GM12878 (cell line): ENCODE data around the gene SCN8A. TPM values are rescaled to one million over a fixed set of nuclear protein-coding genes. Genes with fewer than 3 reads are reported as not detected.

ENCODE experiments used
- ATAC-seq: fragments of 200-7000 bp; cut with Tn5 transposase; 3 replicates; pipeline ENCODE4 v1.9.1; 2020; ENCODE audit warnings: mild to moderate bottlenecking, moderate library complexity
- BruUV-seq: library from RNA; stranded (reverse); fragments of 400-500 nt; replicated peaks from 2 replicates; lab custom pipeline; 2021; lab: Mats Ljungman, UMichigan
- CTCF ChIA-PET: fragments of 300-600 bp; sonication (Branson Sonifier 250); formaldehyde crosslinking; extraction: SDS; loops from one replicate; lab custom pipeline; 2021; ENCODE audit warnings: inconsistent platforms; lab: Yijun Ruan, JAX
- POLR2A ChIA-PET: fragments of 350-600 bp; formaldehyde crosslinking; extraction: SDS; loops from one replicate; lab custom pipeline; 2021; ENCODE audit warnings: inconsistent platforms; lab: Charles Lee
- RAD21 ChIA-PET: fragments of 300-600 bp; sonication (Branson Sonifier 250); formaldehyde crosslinking; loops from one replicate; lab custom pipeline; 2023; ENCODE audit warnings: antibody characterized with exemption; ENCODE audit not compliant: unreplicated experiment; lab: Charles Lee
- SMC1A ChIA-PET: fragments of 300-600 bp; sonication (Branson Sonifier 250); formaldehyde crosslinking; loops from one replicate; lab custom pipeline; 2023; ENCODE audit not compliant: unreplicated experiment, uncharacterized antibody; lab: Charles Lee
- DNase-seq: peaks from one replicate; pipeline ENCODE4 v3.0.0-alpha.2; 2011; ENCODE audit warnings: low read depth, low spot score
- FAIRE-seq: peaks from 3 replicates; lab custom pipeline; 2011; peaks lifted over from hg19 to GRCh38; lab: Jason Lieb, UNC
- H2AFZ ChIP-seq: 2 replicates; pipeline ENCODE4 v1.6.0; 2011; ENCODE audit warnings: low read depth, low read length, control low read depth; ENCODE audit not compliant: control insufficient read depth
- H3K27ac ChIP-seq: 2 replicates; pipeline ENCODE4 v1.5.1; 2011; ENCODE audit warnings: control low read depth; ENCODE audit not compliant: control insufficient read depth, insufficient read depth
- H3K27me3 ChIP-seq, 2 experiments: replicated peaks in 1 of 2; 2 replicates each; pipeline versions ENCODE4 v1.6.0 to v1.6.1; 2011; ENCODE audit warnings: low read length in 1 of 2; ENCODE audit not compliant: control insufficient read depth in 2 of 2, insufficient read depth in 2 of 2
- H3K36me3 ChIP-seq, 2 experiments: 2 replicates each; pipeline ENCODE4 v1.5.1; 2011; ENCODE audit warnings: low read length in 1 of 2; ENCODE audit not compliant: control insufficient read depth in 2 of 2, insufficient read depth in 2 of 2
- H3K4me1 ChIP-seq: 2 replicates; pipeline ENCODE4 v1.6.1; 2011; ENCODE audit warnings: mild to moderate bottlenecking, low read length, moderate library complexity, mixed read lengths; ENCODE audit not compliant: control insufficient read depth, insufficient read depth
- H3K4me2 ChIP-seq: 2 replicates; pipeline ENCODE4 v1.6.0; 2011; ENCODE audit warnings: control low read depth; ENCODE audit not compliant: control insufficient read depth, insufficient read depth
- H3K4me3 ChIP-seq: fragments of 200-600 bp; sonication (generic); 2 replicates; pipeline ENCODE4 v1.5.1; 2016
- H3K79me2 ChIP-seq: 2 replicates; pipeline ENCODE4 v1.6.0; 2011; ENCODE audit warnings: low read length; ENCODE audit not compliant: control insufficient read depth, insufficient read depth
- H3K9ac ChIP-seq: 2 replicates; pipeline ENCODE4 v1.8.0; 2011; ENCODE audit warnings: low read length, control low read depth, mixed read lengths; ENCODE audit not compliant: control insufficient read depth, insufficient read depth
- H3K9me3 ChIP-seq: replicated peaks from 3 replicates; pipeline ENCODE4 v1.5.1; 2011; ENCODE audit warnings: mild to moderate bottlenecking, low read length; ENCODE audit not compliant: control insufficient read depth, insufficient read depth
- H4K20me1 ChIP-seq: 2 replicates; pipeline ENCODE4 v1.6.0; 2011; ENCODE audit not compliant: control insufficient read depth, insufficient read depth
- DPF2 ChIP-seq: fragments of 450-650 bp; IDR thresholded peaks from 2 replicates; pipeline ENCODE4 v1.6.1; 2017; ENCODE audit warnings: mild to moderate bottlenecking
- ESRRA ChIP-seq: IDR thresholded peaks from 2 replicates; pipeline ENCODE4 v1.6.1; 2012; ENCODE audit warnings: mild to moderate bottlenecking, low read length, improper control_type of control experiment
- MTA3 ChIP-seq: IDR thresholded peaks from 2 replicates; pipeline ENCODE4 v1.6.1; 2012; ENCODE audit warnings: low read length, inconsistent platforms, borderline replicate concordance
- MYC ChIP-seq: IDR thresholded peaks from 2 replicates; pipeline ENCODE4 v1.6.1; 2011; ENCODE audit warnings: mild to moderate bottlenecking, low read length, moderate library complexity, inconsistent platforms; ENCODE audit not compliant: insufficient read depth, insufficient replicate concordance, insufficient read length, severe bottlenecking
- NFIC ChIP-seq: IDR thresholded peaks from 2 replicates; pipeline ENCODE4 v1.6.1; 2012; ENCODE audit warnings: low read depth, mild to moderate bottlenecking, inconsistent platforms, low read length, moderate library complexity
- SP1 ChIP-seq: IDR thresholded peaks from one replicate; pipeline ENCODE4 v1.6.1; 2011; ENCODE audit warnings: low read depth, low read length
- TCF12 ChIP-seq: IDR thresholded peaks from 2 replicates; pipeline ENCODE4 v1.6.1; 2011; ENCODE audit warnings: low read depth, mild to moderate bottlenecking, low read length
- YY1 ChIP-seq: IDR thresholded peaks from 2 replicates; pipeline ENCODE4 v1.6.1; 2011; ENCODE audit warnings: low read depth, mild to moderate bottlenecking, low read length
- ZNF622 ChIP-seq: fragments of 450-650 bp; IDR thresholded peaks from 2 replicates; pipeline ENCODE4 v1.6.1; 2017; ENCODE audit warnings: mild to moderate bottlenecking, inconsistent platforms
- WGBS: methylation state at CpG from one replicate; pipeline ENCODE4 v1.1.6; 2016; ENCODE audit warnings: low lambda C conversion rate; ENCODE audit not compliant: insufficient replicate concordance, insufficient coverage; ENCODE audit errors: missing lambda C conversion rate; 5-methylcytosine and 5-hydroxymethylcytosine counted together
- in situ Hi-C: fragments of 300-500 bp; cut with MboI; formaldehyde crosslinking; loops from 9 replicates; pipeline ENCODE4 v1.14.3; 2018; ENCODE audit warnings: mixed read lengths
- intact Hi-C: fragments of 100-400 bp; cut with micrococcal nuclease; formaldehyde crosslinking; loops from one replicate; pipeline ENCODE4 v1.14.2; 2022; ENCODE audit not compliant: unreplicated experiment
- polyA plus RNA-seq, 11 experiments: library from polyadenylated mRNA; depleted of rRNA in 4 of 11; unstranded in 6 of 11; stranded (reverse) in 5 of 11; fragments of >200 nt; fragmentation: Nextera tagmentation in 4 of 11; fragmentation: Illumina TruSeq in 1 of 11; extraction: Ambion mirVana in 4 of 11; extraction: Trizol in 1 of 11; gene quantifications; 1 replicate in 1 of 11; 2 replicates in 10 of 11; pipeline versions ENCODE4 v1.2.1 to v1.2.3, GENCODE V29; 2011 to 2016; ENCODE audit warnings: inconsistent platforms in 2 of 11, missing spikeins in 2 of 11, low read depth in 1 of 11
- total RNA-seq, 4 experiments: library from RNA; depleted of rRNA in 3 of 4; stranded (reverse); fragments of >200 nt in 3 of 4; fragmentation: Illumina TruSeq in 1 of 4; extraction: Trizol in 1 of 4; gene quantifications; 2 replicates each; pipeline versions ENCODE4 v1.2.1 to v1.2.3, GENCODE V29; 2013 to 2021
- TF ChIP-seq, protein P1 (sequence below): fragments of 450-650 bp; IDR thresholded peaks from 2 replicates; pipeline ENCODE4 v1.6.1; 2014; ENCODE audit warnings: mild to moderate bottlenecking
- TF ChIP-seq, protein P2 (sequence below): fragments of 450-650 bp; formaldehyde crosslinking; IDR thresholded peaks from 2 replicates; pipeline ENCODE4 v1.4.0; 2022; ENCODE audit warnings: mild to moderate bottlenecking, moderate library complexity
- TF ChIP-seq, protein P3 (sequence below): IDR thresholded peaks from 2 replicates; pipeline ENCODE4 v1.6.1; 2012; ENCODE audit warnings: mild to moderate bottlenecking, low read depth, low read length
- TF ChIP-seq, protein P4 (sequence below): fragments of 150-350 bp; IDR thresholded peaks from 2 replicates; pipeline ENCODE4 v1.6.1; 2014; ENCODE audit warnings: mild to moderate bottlenecking, low read depth, low read length

SCN8A gene
- total and polyA plus RNA-seq, 10 of the 15 experiments (the other 5 are each of a cell fraction or from before 2014, with no cell fraction given) = 0.02 to 0.23 (median 0.06) TPM; not detected in 2

DNA sequence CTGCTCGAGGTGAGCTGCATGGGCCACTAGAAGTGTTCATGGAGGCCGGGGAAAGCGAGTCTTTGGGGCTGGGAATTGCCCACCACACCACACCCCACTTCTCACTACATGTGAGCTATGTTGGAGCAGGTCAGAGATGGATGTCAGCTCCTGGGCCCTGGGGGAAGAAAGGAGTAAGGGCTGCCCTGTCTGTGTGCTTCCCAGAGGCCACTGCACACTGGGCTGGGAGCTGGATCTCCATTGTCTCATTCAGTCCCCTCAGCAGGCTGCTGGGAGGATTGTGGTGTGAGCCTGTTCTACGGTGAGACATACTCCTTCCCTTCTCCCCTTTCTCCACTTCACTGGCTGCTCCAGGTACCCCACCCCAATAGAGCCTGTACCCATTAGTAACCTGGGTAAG, 247.0 kb downstream of the SCN8A start (continued):
- no peak for TF ChIP-seq SP1
- TF ChIP-seq NFIC = no peak
- TF ChIP-seq DPF2 = no peak
- no peak for TF ChIP-seq YY1
- TF ChIP-seq, protein P1, sequence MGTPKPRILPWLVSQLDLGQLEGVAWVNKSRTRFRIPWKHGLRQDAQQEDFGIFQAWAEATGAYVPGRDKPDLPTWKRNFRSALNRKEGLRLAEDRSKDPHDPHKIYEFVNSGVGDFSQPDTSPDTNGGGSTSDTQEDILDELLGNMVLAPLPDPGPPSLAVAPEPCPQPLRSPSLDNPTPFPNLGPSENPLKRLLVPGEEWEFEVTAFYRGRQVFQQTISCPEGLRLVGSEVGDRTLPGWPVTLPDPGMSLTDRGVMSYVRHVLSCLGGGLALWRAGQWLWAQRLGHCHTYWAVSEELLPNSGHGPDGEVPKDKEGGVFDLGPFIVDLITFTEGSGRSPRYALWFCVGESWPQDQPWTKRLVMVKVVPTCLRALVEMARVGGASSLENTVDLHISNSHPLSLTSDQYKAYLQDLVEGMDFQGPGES = no peak
- no peak for TF ChIP-seq ESRRA

DNA sequence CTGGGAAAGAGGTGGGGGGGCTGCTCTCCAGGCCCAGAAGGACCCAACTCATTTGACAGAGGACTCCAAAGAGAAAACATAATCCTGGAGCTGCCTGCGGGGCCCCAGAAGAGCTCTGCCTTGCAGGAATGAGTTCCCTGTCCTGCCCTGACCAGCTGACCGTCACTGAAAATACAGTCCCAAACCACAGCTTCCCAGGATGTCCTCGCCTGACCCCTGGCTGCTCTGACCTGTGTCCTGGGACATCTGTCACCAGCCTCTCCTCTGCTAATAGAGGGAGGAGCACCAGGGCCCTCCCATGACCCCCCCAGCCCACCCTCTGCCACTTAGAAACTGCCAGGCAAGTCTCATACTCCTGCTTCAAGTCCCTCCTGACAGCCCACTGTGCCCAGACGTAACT, 247.7 kb downstream of the SCN8A start:
- in situ Hi-C loops = no loop called here
- H3K79me2 ChIP-seq = no peaks in the 10 kb centered on the region
- no TSS peak for BruUV-seq
- DNase-seq (no peak), FAIRE-seq (no peak), ATAC-seq (no peak)
- ChIA-PET POLR2A (no interaction called here), SMC1A (no interaction called here), CTCF (no interaction called here), RAD21 (no interaction called here)
- H3K4me1 ChIP-seq = no peaks in the 10 kb centered on the region
- no peaks in the 10 kb centered on the region; the same call in 1 of the 2 replicates for H4K20me1 ChIP-seq
- H3K27ac ChIP-seq = no peak overlapping the region
- intact Hi-C loops = no loop called here
- 0% methylated on average over 4 of the region's 4 CpGs for WGBS
- no peak for TF ChIP-seq MYC
- TF ChIP-seq, protein P2, sequence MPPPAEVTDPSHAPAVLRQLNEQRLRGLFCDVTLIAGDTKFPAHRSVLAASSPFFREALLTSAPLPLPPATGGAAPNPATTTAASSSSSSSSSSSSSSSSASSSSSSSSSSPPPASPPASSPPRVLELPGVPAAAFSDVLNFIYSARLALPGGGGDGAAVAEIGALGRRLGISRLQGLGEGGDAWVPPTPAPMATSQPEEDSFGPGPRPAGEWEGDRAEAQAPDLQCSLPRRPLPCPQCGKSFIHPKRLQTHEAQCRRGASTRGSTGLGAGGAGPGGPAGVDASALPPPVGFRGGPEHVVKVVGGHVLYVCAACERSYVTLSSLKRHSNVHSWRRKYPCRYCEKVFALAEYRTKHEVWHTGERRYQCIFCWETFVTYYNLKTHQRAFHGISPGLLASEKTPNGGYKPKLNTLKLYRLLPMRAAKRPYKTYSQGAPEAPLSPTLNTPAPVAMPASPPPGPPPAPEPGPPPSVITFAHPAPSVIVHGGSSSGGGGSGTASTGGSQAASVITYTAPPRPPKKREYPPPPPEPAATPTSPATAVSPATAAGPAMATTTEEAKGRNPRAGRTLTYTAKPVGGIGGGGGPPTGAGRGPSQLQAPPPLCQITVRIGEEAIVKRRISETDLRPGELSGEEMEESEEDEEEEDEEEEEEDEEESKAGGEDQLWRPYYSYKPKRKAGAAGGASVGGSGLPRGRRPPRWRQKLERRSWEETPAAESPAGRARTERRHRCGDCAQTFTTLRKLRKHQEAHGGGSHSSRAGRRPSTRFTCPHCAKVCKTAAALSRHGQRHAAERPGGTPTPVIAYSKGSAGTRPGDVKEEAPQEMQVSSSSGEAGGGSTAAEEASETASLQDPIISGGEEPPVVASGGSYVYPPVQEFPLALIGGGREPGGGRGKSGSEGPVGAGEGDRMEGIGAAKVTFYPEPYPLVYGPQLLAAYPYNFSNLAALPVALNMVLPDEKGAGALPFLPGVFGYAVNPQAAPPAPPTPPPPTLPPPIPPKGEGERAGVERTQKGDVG (CRISPR knock-in tag) = no peak
- no peak for TF ChIP-seq MTA3
- no peak for TF ChIP-seq TCF12
- TF ChIP-seq, protein P3, sequence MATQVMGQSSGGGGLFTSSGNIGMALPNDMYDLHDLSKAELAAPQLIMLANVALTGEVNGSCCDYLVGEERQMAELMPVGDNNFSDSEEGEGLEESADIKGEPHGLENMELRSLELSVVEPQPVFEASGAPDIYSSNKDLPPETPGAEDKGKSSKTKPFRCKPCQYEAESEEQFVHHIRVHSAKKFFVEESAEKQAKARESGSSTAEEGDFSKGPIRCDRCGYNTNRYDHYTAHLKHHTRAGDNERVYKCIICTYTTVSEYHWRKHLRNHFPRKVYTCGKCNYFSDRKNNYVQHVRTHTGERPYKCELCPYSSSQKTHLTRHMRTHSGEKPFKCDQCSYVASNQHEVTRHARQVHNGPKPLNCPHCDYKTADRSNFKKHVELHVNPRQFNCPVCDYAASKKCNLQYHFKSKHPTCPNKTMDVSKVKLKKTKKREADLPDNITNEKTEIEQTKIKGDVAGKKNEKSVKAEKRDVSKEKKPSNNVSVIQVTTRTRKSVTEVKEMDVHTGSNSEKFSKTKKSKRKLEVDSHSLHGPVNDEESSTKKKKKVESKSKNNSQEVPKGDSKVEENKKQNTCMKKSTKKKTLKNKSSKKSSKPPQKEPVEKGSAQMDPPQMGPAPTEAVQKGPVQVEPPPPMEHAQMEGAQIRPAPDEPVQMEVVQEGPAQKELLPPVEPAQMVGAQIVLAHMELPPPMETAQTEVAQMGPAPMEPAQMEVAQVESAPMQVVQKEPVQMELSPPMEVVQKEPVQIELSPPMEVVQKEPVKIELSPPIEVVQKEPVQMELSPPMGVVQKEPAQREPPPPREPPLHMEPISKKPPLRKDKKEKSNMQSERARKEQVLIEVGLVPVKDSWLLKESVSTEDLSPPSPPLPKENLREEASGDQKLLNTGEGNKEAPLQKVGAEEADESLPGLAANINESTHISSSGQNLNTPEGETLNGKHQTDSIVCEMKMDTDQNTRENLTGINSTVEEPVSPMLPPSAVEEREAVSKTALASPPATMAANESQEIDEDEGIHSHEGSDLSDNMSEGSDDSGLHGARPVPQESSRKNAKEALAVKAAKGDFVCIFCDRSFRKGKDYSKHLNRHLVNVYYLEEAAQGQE = no peak
- TF ChIP-seq, protein P4, sequence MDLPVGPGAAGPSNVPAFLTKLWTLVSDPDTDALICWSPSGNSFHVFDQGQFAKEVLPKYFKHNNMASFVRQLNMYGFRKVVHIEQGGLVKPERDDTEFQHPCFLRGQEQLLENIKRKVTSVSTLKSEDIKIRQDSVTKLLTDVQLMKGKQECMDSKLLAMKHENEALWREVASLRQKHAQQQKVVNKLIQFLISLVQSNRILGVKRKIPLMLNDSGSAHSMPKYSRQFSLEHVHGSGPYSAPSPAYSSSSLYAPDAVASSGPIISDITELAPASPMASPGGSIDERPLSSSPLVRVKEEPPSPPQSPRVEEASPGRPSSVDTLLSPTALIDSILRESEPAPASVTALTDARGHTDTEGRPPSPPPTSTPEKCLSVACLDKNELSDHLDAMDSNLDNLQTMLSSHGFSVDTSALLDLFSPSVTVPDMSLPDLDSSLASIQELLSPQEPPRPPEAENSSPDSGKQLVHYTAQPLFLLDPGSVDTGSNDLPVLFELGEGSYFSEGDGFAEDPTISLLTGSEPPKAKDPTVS = no peak
- no peak for TF ChIP-seq ZNF622
- no peak overlapping the region for H3K4me3 ChIP-seq
- H3K9me3 ChIP-seq = no peaks in the 10 kb centered on the region
- no peaks in the 10 kb centered on the region for H3K36me3 ChIP-seq
- H3K9ac ChIP-seq = no peak overlapping the region
- H2AFZ ChIP-seq = no peak overlapping the region
- H3K27me3 ChIP-seq = peaks cover 6 to 11% of the 10 kb centered on the region in 2 experiments; a peak in 3 of 4 replicates
- no peak overlapping the region for H3K4me2 ChIP-seq
